OCI-M1 (cell line): ENCODE data around the gene CSNK1G2.

ENCODE experiments used
- DNase-seq: peaks from one replicate; lab custom pipeline; 2025; lab: John Stamatoyannopoulos, UW

The CSNK1G2 gene

DNA sequence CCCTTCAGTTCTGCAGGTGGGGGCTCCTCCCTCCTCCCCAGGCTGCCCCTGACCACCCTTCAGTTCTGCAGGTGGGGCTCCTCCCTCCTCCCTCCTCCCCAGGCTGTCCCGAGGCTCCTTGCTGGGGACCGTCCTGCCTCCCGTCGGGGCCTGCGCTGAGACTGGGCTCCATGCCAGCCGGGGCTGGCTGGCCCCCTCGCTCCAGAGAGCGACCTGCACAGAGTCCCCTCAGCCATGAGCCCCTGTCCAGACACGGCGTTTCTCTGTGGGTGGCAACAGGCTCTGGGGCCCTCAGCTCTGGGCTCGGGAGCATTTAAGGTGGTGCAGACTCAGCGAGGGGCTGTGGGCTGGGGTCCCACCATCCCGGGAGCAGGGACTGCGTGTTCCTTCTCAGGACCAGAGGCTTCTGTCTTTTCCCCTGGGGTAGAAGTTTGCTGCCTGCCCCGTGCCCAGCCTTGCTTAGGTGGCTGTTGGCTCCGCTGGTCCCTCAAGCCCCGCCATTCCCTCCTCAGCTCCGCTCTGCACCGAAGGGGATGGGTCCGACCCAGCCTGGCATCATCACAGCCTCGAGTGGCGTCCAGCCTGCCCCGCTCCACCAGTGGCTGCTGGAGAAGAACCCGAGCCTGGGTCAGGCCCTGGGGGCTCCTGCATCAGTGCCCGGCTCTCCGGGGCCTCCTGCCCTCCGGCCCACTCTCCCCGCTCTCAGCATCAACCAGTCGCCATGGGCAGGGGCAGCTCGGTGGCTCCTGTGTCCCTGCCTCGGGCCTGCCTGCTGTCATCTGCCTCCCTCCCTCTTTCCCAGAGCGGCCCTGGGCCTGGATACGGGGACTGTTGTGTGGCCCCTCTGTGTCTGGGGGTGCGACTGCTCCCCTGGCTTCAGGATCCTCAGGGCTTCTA lies 27.6 kb downstream of the CSNK1G2 start:
- DNase-seq: no peak

DNA sequence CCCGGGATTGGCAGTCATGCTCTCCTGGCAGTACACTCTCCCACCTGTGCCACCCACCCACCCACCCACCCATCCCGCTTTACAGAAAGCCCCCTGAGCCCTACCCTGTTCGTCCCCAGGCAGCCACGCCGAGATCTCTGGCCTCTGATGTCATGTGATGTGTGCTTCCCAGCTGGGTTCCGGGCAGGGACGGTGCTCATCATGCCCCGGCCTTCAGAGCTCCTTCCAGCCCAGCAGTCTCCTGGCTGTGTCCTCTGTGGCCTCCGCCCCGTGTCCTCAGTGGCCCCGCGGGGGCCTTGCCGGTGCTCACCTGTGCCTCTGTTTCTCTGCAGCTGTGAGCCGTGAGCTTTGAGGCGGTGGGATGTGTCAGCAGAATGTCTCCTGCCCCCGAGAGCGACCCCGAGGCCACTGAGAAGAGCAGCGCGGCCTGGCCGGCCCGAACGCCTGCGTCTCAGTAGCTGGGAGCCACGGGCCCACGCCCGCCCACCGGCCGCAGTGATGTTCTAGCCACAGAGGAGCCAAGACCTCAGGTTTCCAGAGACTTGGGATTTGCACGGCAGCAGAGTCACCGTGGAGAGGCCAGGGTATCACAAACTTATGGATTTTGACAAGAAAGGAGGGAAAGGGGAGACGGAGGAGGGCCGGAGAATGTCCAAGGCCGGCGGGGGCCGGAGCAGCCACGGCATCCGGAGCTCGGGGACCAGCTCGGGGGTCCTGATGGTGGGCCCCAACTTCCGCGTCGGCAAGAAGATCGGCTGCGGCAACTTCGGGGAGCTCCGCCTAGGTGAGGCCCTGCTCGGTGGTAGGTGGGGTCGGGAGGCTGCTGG lies 28.4 kb downstream of the CSNK1G2 start:
- DNase-seq: no peak

DNA sequence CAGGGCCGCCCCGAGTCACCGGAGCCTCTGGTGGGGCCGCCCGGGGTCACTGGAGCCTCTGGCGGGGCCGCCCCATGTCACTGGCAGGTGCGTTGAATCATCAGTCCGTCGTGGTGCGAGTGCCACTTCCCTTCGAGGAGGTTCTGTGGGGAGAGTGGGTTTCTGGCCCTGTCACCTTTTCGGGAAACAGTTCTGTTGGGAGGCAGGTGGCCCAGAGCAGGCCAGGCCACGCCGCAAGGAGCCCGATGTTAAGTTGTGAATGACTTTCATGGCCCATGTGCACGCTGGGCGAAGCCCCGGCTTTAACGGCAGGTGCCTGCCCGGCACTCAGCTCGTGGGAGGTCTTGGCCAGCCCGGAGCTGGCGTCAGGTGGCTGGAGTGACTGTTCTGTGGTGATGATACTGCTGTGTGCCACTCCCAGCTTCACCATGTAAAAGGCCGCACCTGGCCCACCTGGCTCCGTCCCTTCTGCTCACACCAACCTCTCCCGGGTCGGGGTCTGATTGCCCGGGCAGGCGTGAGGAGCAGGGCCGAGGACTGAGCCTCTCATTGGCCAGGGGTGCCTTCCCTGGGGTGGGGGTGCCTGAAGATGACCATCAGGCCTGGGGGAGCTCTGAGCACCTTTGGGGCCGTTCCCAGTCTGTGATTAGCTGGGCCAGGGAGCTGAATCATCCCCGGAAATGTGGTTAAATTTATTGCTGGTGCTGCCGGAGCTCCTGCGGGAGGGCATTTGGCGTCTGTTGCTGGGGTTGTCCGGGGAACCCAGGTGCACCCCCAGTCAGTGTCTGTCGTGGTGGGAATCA lies 29.2 kb downstream of the CSNK1G2 start:
- no peak for DNase-seq

DNA sequence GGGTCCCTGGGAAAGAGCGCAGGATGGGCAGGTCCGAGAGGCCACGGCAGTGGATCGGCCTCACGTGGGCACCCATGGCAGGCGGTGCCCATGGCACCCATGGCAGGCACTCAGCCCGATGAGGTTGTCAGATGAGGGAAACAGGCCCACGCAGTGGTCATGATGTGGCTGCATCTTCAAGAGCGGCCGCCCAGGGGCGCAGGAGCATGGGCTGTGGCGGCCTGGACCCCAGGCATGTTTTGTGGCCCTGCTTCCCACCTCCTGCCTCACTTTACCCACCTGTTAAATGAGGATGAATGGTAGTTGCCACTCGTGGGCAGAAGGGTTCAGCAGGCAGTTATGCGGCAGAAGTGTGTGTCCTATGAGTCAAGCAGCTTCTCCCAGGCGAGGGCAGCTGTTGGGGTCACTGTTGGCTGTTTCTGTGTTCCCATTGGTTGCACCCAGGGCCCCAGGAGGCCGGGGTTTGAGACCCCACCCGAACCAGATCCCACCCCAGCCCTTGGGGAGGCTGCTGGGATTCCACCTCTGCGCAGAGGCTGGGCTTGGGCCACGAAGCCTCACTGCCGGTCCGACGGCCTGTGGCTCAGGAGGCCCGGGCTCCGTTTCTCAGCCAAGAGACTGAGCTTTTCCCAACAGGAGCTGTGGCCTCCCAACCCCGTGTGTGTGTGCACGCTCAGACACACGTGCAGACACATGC lies 30.0 kb downstream of the CSNK1G2 start:
- DNase-seq: no peak

DNA sequence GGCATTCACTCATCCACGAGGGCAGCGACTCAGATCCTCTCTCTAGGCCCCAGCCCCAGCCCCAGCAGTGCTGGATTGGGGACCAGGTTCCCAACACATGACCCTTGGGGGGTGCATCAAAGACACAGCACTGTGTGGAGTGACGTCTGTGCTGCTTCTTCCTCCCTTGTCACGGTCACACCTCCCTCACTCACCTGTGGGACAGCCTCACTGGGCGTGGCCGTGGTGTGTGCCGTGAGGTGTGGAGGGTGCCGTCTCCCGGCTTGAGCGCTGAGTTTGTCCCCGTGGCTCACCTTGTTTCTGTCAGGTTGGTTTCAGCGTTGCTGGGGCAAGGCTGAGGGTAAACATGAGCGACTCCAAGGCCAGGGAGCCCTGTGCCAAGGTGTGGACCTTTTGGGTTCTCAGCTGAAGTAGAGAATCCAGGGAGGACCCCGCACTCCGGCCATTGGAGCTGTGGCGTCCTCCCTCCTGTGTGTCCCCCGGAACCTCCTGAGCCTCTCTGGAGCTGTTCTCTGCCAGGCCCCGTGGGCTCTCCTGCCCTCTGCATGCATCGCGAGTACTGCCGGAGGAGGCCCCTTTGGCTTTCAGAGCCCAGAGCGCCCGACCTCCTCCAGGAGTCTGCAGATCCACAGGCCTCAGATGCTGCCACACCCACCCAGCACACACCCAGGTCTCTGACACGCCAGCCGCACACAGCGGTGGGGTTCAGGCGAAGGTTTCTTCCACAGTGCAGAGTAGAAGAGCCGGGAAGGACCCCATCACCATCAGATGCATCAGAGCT lies 33.6 kb downstream of the CSNK1G2 start:
- DNase-seq: no peak

DNA sequence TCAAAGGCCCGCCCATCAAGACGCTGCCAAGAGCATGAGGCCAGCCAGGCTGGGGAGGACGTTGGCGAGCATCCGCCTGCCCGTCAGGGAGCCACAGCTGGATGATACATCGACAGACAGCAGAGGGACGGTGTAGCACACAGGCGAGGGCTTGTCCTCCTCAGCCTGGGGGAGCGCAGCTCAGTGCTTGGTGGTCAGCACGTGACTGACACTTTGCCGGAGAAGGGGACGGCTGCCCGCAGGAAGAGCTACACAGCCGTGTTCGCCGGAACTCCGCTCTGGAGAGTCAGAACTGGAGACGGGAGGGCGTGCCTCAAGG lies 34.1 kb downstream of the CSNK1G2 start:
- DNase-seq: no peak

DNA sequence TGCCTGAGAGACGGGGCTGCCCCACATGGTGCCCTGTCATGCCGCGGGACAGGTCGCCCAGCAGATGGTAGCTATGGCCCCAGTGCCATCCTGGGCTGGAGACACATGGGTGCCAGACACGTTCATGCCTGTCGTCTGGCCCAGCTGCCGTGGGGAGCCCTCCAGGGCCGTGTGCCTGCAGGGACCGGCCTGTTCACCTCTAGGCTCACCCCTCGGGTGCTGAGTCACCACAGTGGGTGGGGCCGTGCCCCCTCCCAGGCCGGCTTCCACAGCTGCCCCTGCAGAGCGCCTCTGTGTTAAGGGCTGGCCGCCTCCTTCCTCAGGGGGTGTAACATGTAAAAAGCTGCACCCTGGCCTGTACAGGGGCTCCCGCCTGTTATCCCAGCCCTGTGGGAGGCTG lies 36.1 kb downstream of the CSNK1G2 start:
- no peak for DNase-seq

DNA sequence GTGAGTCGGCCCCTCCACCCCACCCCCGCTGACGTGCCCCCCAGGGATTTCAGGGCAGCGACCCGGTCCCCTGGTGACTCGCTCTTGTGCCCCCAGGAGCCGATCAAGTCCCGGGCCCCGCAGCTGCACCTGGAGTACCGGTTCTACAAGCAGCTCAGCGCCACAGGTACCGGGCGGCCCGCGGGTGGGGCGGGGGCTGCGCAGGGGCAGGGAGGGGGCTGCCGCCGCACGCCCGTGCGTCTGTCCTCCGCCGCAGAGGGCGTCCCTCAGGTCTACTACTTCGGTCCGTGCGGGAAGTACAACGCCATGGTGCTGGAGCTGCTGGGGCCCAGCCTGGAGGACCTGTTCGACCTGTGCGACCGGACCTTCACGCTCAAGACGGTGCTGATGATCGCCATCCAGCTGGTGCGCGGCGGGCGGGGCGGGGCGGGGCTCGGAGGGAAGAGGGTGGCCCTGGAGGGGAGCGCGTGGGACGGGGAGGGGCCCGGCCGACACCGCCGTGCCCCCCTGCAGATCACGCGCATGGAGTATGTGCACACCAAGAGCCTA lies 37.4 kb downstream of the CSNK1G2 start:
- DNase-seq: no peak

DNA sequence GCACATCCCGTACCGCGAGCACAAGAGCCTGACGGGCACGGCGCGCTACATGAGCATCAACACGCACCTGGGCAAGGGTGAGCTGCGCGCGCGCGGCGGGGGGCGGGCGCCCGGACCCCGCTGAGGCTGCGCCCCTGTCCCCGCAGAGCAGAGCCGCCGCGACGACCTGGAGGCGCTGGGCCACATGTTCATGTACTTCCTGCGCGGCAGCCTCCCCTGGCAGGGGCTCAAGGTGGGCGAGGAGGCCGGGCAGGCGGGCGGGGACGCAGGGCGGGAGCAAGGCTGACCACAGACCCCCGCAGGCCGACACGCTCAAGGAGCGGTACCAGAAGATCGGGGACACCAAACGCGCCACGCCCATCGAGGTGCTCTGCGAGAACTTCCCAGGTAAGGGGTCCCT lies 38.0 kb downstream of the CSNK1G2 start:
- DNase-seq: no peak

DNA sequence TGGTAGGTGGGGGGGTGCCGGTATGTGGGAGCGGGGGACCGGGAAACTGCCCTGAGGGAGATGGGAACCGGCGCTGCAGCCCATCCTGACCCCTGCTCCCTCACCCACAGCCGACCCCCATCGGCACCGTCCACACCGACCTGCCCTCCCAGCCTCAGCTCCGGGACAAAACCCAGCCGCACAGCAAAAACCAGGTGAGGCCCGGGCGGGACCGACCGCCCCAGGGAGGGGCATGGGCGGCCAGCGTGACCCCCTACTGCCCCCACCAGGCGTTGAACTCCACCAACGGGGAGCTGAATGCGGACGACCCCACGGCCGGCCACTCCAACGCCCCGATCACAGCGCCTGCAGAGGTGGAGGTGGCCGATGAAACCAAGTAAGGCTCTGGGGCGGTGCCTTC lies 38.7 kb downstream of the CSNK1G2 start:
- no peak for DNase-seq

DNA sequence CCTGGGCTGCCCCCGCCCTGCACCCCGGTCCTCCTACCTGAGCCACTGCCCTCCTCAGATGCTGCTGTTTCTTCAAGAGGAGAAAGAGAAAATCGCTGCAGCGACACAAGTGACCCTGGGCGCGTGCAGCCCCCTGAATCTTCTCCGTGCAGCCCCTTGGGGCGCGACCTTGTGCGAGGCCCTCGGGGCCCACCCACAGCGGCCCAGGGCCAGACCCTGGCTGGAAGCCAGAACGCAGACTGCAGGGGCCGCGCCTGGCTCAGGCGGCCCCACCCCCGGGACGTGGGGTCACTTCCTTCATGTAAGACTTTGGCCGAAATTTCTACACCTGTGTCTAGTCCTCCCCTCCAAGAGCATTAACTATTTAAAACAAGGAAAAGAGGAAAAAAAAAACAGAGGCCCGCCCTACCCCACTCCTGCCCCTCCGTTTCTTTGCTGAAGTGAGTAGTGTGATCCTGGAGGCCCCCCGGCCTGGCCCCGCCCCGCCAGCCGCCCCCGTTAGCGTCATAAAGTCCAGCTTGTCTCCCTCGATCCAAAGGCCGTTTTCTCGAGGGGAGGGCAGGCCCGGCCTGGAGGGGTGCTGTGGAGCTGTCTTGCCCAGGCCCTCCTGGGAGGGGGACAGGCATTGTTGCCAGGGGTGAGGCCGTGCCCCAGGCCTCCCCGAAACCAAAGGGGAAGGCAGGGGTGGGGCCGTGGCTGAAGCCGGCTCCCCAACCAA lies 39.3 kb downstream of the CSNK1G2 start:
- DNase-seq: no peak

DNA sequence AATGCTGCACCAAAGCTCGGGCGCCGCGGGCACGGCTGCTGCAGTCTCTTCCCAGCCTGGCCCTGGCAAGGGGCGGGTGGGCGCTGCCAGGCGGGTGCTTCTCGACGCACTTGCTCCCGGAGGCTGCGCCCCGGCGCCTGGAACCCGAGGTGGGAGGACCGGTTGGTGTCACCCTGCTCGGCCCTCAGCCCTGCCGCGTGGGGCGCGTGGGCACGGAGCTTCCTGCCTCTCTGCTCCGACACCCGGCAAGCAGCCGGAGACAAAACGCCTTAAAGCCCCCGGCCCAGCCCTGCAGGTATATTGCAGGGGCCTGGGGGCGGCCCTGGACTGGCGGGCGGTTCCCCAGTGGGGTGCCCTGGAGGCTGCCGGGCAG lies 39.8 kb downstream of the CSNK1G2 start:
- no peak for DNase-seq

DNA sequence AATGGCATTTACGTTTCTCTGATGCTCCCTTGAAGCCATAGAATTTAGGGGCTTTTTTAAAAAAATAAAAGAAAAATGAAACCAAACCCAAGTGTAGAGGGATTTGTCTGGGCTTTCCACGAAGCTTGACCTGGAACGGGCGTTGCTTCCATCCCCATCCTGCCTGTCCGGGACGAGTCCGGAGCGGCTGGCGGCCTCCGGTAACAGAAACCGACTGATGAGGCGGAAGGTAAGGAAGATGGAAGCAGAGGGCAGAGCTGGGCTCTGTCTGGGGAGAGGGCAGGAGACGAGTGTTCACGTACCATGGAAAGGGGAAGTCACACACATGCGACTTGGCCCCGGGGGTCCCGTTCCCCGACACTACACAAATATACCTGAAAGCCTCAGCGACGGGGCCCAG lies 40.3 kb downstream of the CSNK1G2 start:
- no peak for DNase-seq

DNA sequence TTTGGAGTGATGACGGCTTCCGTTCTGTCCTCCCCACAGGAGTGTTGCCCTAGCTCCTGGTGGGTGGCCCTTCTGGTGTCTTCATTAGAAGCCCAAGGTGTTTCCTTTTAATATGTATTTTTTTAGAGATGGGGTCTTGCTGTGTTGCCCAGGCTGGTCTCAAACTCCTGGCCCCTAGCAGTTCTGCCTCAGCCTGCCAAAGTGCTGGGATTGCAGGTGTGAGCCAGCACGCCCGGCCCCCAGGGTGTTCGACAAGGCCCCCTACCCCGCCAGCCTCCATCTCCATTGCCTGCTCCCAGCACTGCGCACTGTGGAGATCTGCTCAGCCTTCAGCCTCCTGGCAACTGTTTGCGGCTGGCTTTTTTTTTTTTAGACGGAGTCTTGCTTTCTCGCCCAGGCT lies 43.4 kb downstream of the CSNK1G2 start:
- DNase-seq: no peak

DNA sequence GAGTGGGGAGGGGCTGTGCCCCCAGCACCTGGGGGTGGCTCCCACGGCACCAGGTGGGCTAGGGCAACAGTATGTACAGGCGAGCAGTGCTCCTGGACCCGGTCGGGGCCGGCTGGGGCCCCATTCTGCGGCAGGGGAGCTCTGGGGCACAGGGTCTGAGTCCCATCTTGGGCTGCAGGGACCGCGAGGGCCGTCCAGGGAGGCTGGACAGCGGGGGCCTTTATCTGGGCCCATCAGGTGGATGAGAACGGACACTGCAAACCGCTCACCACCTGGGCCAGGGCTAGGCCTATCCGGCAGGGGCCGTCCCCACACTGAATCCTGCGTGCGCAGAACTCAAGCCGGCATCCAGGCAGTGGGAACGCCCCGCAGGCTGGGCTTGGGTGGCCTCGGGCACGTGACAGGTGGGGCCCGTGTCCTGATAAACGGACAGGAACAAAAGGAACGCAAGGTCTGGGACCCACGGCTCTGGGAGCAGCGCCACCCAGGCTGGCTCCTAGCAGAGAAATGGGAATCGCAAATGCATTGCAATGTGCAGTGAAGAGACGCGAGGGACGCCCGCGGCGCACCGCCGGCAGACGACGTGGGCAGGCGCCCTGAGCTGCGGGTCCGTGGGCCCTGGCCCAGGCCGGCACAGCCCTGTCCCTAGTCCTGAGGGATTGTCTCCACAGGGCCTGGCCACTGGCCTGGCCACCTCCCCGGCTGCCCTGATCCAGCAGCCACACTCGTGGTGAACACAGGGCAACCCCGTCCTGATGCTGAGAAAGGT lies 44.8 kb downstream of the CSNK1G2 start:
- no peak for DNase-seq

DNA sequence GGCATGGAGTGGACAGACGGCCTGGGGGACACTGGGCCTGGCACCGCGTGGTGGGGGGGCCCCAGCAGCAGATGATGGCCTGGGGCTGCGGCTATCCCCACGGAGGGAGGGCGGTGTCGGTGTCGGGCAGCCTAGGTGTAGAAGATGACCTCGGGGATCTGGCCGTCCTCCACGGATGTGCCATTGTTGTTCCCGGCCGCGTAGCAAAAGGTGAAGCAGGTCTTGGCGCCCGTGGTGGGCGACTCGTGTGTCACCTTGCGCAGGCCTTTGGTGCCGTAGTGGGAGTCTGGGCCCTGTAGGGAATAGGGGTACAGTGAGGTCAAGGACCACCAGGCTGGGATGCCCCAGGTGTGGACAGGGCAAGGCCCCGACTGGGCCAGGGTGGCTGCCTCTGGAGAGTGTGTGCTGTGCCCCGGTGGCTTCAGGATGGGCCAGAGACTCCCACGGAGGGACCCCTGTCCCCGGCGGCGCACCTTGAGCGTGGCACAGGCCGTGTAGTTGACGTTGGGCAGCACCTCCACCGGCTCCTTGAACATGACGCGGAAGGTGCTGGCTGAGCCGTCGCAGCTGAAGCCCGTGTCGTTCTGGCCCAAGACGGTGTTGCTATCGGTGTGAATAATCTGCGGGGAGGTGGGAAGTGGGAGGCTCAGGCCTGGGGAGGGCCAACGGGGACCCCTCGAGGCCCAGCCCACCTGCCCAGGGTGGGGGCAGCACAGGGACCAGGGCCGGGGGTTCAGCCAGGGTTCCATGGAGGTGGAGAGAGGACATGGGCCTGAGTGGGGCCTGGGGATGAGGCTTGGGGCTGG lies 45.6 kb downstream of the CSNK1G2 start:
- no peak for DNase-seq

DNA sequence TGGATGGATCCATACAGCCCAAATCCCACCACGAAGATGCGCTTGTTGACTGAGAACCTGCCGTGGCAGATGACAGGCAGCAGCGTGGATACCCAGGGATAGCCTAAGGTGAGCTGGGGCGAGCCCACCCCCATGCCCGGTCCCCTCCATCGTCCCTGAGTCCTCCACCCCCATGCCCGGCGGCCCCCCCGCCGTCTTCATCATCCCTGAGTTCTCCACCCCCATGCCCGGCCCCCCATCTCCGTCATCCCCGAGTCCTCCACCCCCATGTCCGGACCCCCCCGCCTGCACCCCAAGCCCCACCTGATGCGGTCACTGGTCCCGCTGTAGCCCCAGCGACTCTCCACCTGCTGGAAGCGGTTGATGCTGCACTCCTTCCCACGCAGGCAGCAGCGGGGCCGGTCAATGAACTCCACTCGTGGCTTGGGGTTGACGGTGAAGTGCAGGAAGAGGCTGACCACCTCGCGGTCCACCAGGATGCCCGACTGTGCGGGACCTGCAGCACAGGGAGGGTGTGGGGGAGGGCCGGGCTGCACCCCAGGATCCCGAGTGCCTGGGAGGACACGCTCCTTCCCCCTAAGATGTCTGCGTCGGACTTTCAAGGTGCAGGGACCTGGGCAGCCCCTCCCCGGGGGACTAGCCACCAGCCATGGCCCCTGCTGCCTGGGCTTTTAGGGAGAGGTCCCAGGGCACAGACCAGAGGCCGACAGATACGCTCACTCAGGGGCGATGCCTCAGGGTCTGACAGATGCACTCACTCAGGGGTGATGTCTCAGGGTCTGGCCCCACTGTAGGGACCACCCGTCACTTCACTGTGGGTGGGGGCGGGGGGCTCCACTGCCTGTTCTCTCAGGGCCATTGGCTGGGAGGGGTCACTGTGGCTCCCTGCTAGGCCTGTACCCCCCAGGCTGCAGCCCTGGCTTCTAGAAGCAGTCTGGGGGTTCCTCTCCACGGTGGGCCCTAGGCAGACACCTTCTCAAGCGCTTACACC lies 46.5 kb downstream of the CSNK1G2 start:
- no peak for DNase-seq
